A673 (cell line): Measurements from ENCODE around the gene ZNF689. TPM values are rescaled to one million over a fixed set of nuclear protein-coding genes. Genes with fewer than 3 reads are reported as not detected.

Experiments used
- BruUV-seq: library from RNA; stranded (reverse); fragments of 400-500 nt; replicated peaks from 2 replicates; lab custom pipeline; 2021; lab: Mats Ljungman, UMichigan
- CTCF ChIA-PET: fragments of 300-600 bp; sonication (Branson Sonifier 250); formaldehyde crosslinking; loops from one replicate; lab custom pipeline; 2022; ENCODE audit warnings: antibody characterized with exemption; lab: Charles Lee
- POLR2A ChIA-PET: fragments of 300-600 bp; sonication (Branson Sonifier 250); formaldehyde crosslinking; loops from one replicate; lab custom pipeline; 2022; ENCODE audit warnings: antibody characterized with exemption; ENCODE audit not compliant: low non-redundant PET; lab: Charles Lee
- DNase-seq: peaks from one replicate; pipeline ENCODE4 v3.0.0-alpha.2; 2015; ENCODE audit warnings: low spot score
- H3K27ac ChIP-seq: fragments of 200-600 bp; sonication (generic); 2 replicates; pipeline ENCODE4 v1.5.1; 2016; ENCODE audit warnings: mixed run types, low read depth, mild to moderate bottlenecking, mixed read lengths, antibody characterized with exemption, low read length; ENCODE audit not compliant: poor library complexity, severe bottlenecking
- H3K27me3 ChIP-seq: fragments of 200-600 bp; sonication (generic); replicated peaks from 2 replicates; pipeline ENCODE4 v1.6.1; 2017; ENCODE audit warnings: mixed run types, low read depth, mild to moderate bottlenecking, mixed read lengths, antibody characterized with exemption, low read length; ENCODE audit not compliant: insufficient read depth, poor library complexity
- H3K36me3 ChIP-seq: fragments of 200-600 bp; sonication (generic); 2 replicates; pipeline ENCODE4 v1.6.1; 2016; ENCODE audit warnings: mixed run types, mild to moderate bottlenecking, mixed read lengths, antibody characterized with exemption, low read length; ENCODE audit not compliant: insufficient read depth, poor library complexity, severe bottlenecking
- H3K4me1 ChIP-seq: fragments of 200-600 bp; sonication (generic); 2 replicates; pipeline ENCODE4 v1.6.1; 2017; ENCODE audit warnings: mixed run types, mild to moderate bottlenecking, mixed read lengths, antibody characterized with exemption, low read length; ENCODE audit not compliant: insufficient read depth, poor library complexity, severe bottlenecking
- H3K4me3 ChIP-seq: fragments of 200-600 bp; sonication (generic); 2 replicates; pipeline ENCODE4 v1.5.1; 2016; ENCODE audit warnings: low read depth, mixed run types, mild to moderate bottlenecking, mixed read lengths, low read length; ENCODE audit not compliant: poor library complexity, severe bottlenecking
- H3K9me3 ChIP-seq: fragments of 200-600 bp; sonication (generic); 2 replicates; pipeline ENCODE4 v1.6.1; 2016; ENCODE audit warnings: mixed run types, low read depth, mild to moderate bottlenecking, mixed read lengths, antibody characterized with exemption, low read length; ENCODE audit not compliant: poor library complexity, severe bottlenecking
- CTCF ChIP-seq: fragments of 300-800, 200-600 bp; sonication (generic); conservative IDR thresholded peaks from 2 replicates; pipeline ENCODE4 v1.5.1; 2017; ENCODE audit warnings: low read depth, mild to moderate bottlenecking, antibody characterized with exemption, low read length, moderate library complexity, mixed read lengths
- EZH2 ChIP-seq: fragments of 200-600 bp; sonication (generic); IDR thresholded peaks from 2 replicates; pipeline ENCODE4 v1.6.1; 2017; ENCODE audit warnings: borderline replicate concordance, low read depth, mild to moderate bottlenecking, mixed read lengths, antibody characterized with exemption, low read length; ENCODE audit not compliant: poor library complexity, severe bottlenecking
- intact Hi-C: fragments of 100-400 bp; cut with micrococcal nuclease; formaldehyde crosslinking; loops from one replicate; pipeline ENCODE4 v1.10.0; 2022; ENCODE audit not compliant: unreplicated experiment
- total RNA-seq: library from RNA; stranded (reverse); gene quantifications from 2 replicates; pipeline ENCODE4 v1.2.3, GENCODE V29; 2021

Gene ZNF689
- total RNA-seq, 1 experiment from 2014 or later = 21.1 TPM

- ChIA-PET POLR2A (interaction anchor here (0.7 to 0.8 kb wide), 2 partner anchors 9 to 140 kb away, joined by 3 read pairs; partner anchors contain the start of gene ZNF689), CTCF (interaction anchor here (1.0 kb wide), 1 partner anchor 10 kb away, joined by 5 read pairs; no protein-coding TSS in a partner anchor)
- TF ChIP-seq CTCF (no peak), EZH2 (no peak)
- no peak for DNase-seq
- Histone ChIP-seq H3K4me1 (no peaks in the 10 kb centered on the region), H3K27ac (no peak overlapping the region), H3K9me3 (no peaks in the 10 kb centered on the region), H3K4me3 (no peak overlapping the region), H3K27me3 (no peaks in the 10 kb centered on the region), H3K36me3 (no peaks in the 10 kb centered on the region)
- intact Hi-C loops = loop anchor here (10.0 kb wide), 2 partner anchors 65 to 575 kb away; no protein-coding TSS in a partner anchor
- no TSS peak for BruUV-seq
These were observed 9.4 kb upstream of the ZNF689 start for GRCh38 chr16:30619638-30620037.

- no peak for DNase-seq
- intact Hi-C loops = no loop called here
- BruUV-seq = no TSS peak
- TF ChIP-seq EZH2 (no peak), CTCF (no peak)
- ChIA-PET CTCF (no interaction called here), POLR2A (interaction anchor here (0.6 to 0.8 kb wide), 2 partner anchors 9 to 220 kb away, joined by 3 read pairs; partner anchors contain the start of gene ZNF689)
- Histone ChIP-seq H3K4me1 (no peaks in the 10 kb centered on the region), H3K27me3 (no peaks in the 10 kb centered on the region), H3K36me3 (no peaks in the 10 kb centered on the region), H3K4me3 (no peak overlapping the region), H3K27ac (no peak overlapping the region), H3K9me3 (no peaks in the 10 kb centered on the region)
These were observed 9.0 kb upstream of the ZNF689 start for GRCh38 chr16:30619202-30619601.

- BruUV-seq = no TSS peak
- CTCF ChIA-PET = interaction anchor here (0.5 to 2.0 kb wide), 9 partner anchors 13 to 236 kb away, joined by 3 to 18 read pairs (median 3); partner anchors contain the start of gene DCTPP1
- Histone ChIP-seq H3K4me3 (no peak overlapping the region), H3K27ac (no peak overlapping the region), H3K9me3 (no peaks in the 10 kb centered on the region), H3K36me3 (no peaks in the 10 kb centered on the region), H3K27me3 (no peaks in the 10 kb centered on the region), H3K4me1 (no peaks in the 10 kb centered on the region)
- TF ChIP-seq CTCF (peak; percentile 93), EZH2 (no peak)
- DNase-seq = peak; percentile 81
- intact Hi-C loops = loop anchor here (1.0 kb wide), 1 partner anchor 185 kb away; the partner anchor contains the start of gene DCTPP1
- POLR2A ChIA-PET = interaction anchor here (0.6 kb wide), 1 partner anchor 83 kb away, joined by 3 read pairs; the partner anchor contains the start of gene SRCAP
These were observed 5.3 kb upstream of the ZNF689 start for GRCh38 chr16:30615358-30616091.
